ENCODE measurements around the gene DIP2C. TPM values are rescaled to one million over a fixed set of nuclear protein-coding genes. Genes with fewer than 3 reads are reported as not detected.

The DIP2C gene
- total RNA-seq, 2 donors from 2014 or later: 9.6 to 11.9 TPM

DNA sequence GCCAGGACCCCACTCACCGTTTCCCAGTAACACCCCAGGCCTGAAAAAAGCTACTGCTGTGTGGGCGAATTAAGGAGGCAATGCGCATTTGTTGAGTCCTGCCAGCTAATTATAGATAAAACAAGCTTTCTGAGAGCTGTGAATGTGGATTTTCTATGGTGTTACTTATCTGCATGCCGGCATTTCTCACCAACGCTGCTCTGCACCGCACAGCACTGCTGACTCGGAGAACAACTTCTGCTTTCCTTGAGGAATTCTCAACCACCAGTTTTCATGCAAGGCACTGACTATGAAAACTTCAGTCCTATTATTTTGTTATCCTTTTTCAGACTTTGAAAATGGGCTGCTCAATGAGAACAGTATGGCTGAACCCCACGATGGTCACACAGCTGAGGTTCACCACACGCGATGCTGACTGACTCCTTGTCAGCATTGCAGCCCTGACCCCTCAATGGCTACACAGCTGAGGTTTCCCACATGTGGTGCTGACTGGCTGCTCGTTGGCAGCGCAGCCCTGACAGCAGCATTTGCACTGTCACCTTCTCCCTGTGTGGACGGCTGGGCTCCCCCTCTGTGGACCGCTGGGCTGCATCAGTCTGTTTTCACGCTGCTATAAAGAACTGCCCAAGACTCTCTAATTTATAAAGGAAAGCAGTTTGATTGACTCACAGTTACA is 190.6 kb downstream of the DIP2C start:
- no peak overlapping the region for H3K27ac ChIP-seq
- ATAC-seq (no peak), DNase-seq (no peak)
- WGBS, 2 donors: 82 to 88% methylated on average over 15 of the region's 15 CpGs
- no peaks in the 10 kb centered on the region for H3K9me3 ChIP-seq
- H3K36me3 ChIP-seq (replicated peaks in 1 of 2; ENCODE audit: insufficient read depth in 1 of 2, low read depth in 2 of 2): no peaks in the 10 kb centered on the region
- no peak for TF ChIP-seq POLR2A (IDR thresholded peaks at IDR 0.05)
- H3K4me3 ChIP-seq: no peak overlapping the region
- H3K4me1 ChIP-seq: no peaks in the 10 kb centered on the region
- intact Hi-C loops (cut with DNase I): no loop called here
- no peaks in the 10 kb centered on the region for H3K27me3 ChIP-seq

DNA sequence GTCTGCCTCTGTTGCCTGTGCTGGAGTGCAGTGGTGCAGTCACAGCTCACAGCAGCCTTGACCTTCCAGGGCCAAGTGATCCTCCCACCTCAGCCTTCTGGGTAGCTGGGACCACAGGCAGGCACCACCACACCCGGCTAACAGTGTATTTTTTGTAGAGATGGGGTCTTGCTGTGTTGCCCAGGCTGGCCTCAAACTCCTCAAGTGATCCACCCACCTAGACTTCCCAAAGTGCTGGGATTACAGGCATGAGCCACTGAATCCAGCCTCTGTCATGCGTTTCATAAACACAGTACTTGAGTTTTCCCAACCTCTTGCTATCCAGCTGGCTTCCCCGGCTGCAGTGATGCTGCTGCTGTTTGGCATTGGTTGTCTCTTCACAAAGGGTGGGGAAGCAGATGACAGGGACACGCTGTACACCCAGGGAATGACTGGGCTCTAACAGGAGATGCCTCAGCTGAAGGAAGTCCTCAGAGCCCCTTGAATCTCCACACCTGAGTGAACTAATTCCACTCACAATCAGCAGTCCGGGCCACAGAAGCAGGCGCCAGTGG is 191.5 kb downstream of the DIP2C start:
- no peak overlapping the region for H3K4me3 ChIP-seq
- TF ChIP-seq, protein P1, sequence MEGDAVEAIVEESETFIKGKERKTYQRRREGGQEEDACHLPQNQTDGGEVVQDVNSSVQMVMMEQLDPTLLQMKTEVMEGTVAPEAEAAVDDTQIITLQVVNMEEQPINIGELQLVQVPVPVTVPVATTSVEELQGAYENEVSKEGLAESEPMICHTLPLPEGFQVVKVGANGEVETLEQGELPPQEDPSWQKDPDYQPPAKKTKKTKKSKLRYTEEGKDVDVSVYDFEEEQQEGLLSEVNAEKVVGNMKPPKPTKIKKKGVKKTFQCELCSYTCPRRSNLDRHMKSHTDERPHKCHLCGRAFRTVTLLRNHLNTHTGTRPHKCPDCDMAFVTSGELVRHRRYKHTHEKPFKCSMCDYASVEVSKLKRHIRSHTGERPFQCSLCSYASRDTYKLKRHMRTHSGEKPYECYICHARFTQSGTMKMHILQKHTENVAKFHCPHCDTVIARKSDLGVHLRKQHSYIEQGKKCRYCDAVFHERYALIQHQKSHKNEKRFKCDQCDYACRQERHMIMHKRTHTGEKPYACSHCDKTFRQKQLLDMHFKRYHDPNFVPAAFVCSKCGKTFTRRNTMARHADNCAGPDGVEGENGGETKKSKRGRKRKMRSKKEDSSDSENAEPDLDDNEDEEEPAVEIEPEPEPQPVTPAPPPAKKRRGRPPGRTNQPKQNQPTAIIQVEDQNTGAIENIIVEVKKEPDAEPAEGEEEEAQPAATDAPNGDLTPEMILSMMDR (IDR thresholded peaks at IDR 0.05): no peak
- no peak for TF ChIP-seq POLR2A (IDR thresholded peaks at IDR 0.05)
- WGBS, 2 donors: 88 to 93% methylated on average over 4 to 6 of the region's 6 CpGs
- H3K36me3 ChIP-seq (replicated peaks in 1 of 2; ENCODE audit: insufficient read depth in 1 of 2, low read depth in 2 of 2): no peaks in the 10 kb centered on the region
- intact Hi-C loops (cut with DNase I): no loop called here
- no peak overlapping the region for H3K27ac ChIP-seq
- no peaks in the 10 kb centered on the region for H3K9me3 ChIP-seq
- ATAC-seq: no peak
- H3K27me3 ChIP-seq: no peaks in the 10 kb centered on the region
- DNase-seq: no peak
- no peaks in the 10 kb centered on the region for H3K4me1 ChIP-seq

DNA sequence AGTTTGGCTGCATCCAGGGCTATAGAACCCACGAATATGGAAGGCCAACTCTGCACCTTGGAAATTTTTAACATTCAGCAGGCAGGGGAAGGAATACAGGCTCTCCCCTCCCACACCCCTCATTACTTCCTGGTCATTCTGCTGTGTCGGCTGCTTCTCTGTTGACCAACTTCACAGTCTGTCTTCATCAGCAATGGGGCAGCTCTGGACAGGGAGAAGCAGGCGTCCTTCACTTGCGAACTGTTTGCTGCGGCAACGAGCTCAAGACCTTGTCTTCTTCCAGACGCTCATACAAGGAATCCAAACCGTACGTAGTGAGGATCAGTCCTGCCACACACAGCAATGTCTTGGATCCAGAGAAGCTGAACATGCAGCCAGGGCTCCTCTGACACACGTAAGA is 192.2 kb downstream of the DIP2C start:
- Histone ChIP-seq H3K27me3 (no peaks in the 10 kb centered on the region), H3K36me3 (replicated peaks in 1 of 2; ENCODE audit: insufficient read depth in 1 of 2, low read depth in 2 of 2) (no peaks in the 10 kb centered on the region), H3K4me3 (no peak overlapping the region), H3K27ac (no peak overlapping the region), H3K4me1 (no peaks in the 10 kb centered on the region), H3K9me3 (no peaks in the 10 kb centered on the region)
- ATAC-seq (no peak), DNase-seq (no peak)
- TF ChIP-seq POLR2A (IDR thresholded peaks at IDR 0.05): no peak
- TF ChIP-seq, protein P1 (IDR thresholded peaks at IDR 0.05): no peak
- intact Hi-C loops (cut with DNase I): no loop called here
- 84% methylated on average over 10 of the region's 10 CpGs for WGBS, 2 donors

DNA sequence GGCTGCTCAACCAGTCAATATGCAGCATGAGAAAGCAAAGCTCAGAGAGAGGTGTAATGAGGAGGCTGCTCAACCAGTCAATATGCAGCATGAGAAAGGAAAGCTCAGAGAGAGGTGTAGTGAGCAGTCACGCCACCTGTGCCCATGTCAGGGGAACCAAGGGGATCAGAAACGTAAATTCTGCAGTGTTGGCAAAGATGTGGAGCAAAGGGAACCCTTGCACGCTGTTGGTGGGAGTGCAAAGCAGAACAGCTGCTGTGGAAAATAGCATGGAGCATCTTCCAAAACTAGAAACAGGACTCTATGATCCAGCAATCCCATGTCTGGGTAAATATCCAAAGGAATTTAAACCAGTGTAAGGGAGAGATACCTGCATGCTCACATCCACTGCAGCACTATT is 194.9 kb downstream of the DIP2C start:
- Histone ChIP-seq H3K4me3 (no peak overlapping the region), H3K27me3 (no peaks in the 10 kb centered on the region), H3K36me3 (replicated peaks in 1 of 2; ENCODE audit: insufficient read depth in 1 of 2, low read depth in 2 of 2) (no peaks in the 10 kb centered on the region), H3K9me3 (no peaks in the 10 kb centered on the region), H3K27ac (no peak overlapping the region), H3K4me1 (no peaks in the 10 kb centered on the region)
- DNase-seq (no peak), ATAC-seq (no peak)
- 88 to 90% methylated on average over 3 of the region's 3 CpGs for WGBS, 2 donors
- intact Hi-C loops (cut with DNase I): no loop called here
- TF ChIP-seq, protein P1 (IDR thresholded peaks at IDR 0.05): no peak
- no peak for TF ChIP-seq POLR2A (IDR thresholded peaks at IDR 0.05)

DNA sequence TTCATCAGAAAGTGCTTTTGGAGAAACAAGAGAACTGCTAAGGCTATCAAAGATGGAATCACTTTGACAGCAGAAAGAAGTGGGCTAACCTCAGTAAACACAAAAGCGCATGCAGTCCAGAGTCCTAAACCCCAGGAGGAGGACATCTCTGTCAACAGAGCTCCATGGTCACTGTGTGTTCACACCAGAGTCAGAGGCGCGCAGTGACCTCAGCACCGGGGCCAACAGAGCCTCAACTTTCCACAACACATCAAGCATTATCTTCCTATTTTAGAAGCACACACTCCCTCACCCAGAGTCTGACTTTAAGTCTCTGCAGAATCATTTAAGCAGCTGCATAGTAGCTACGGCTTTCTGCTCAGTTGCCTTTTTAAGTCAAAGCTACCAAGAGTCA is 195.3 kb downstream of the DIP2C start:
- 94 to 97% methylated on average over 5 of the region's 5 CpGs for WGBS, 2 donors
- intact Hi-C loops (cut with DNase I): no loop called here
- ATAC-seq: no peak
- Histone ChIP-seq H3K36me3 (replicated peaks in 1 of 2; ENCODE audit: insufficient read depth in 1 of 2, low read depth in 2 of 2) (no peaks in the 10 kb centered on the region), H3K4me3 (no peak overlapping the region), H3K27ac (no peak overlapping the region), H3K9me3 (no peaks in the 10 kb centered on the region), H3K27me3 (no peaks in the 10 kb centered on the region), H3K4me1 (no peaks in the 10 kb centered on the region)
- no peak for DNase-seq
- TF ChIP-seq, protein P1 (IDR thresholded peaks at IDR 0.05): no peak
- no peak for TF ChIP-seq POLR2A (IDR thresholded peaks at IDR 0.05)
